ENCODE data around the gene CNOT3. TPM values are rescaled to one million over a fixed set of nuclear protein-coding genes. Genes with fewer than 3 reads are reported as not detected.

Gene CNOT3
- total RNA-seq, 1 experiment from 2014 or later: 76.7 TPM

- Histone ChIP-seq H3K27ac (ENCODE audit: low read depth, low read length) (no peak overlapping the region), H3K4me3 (replicated peaks in 1 of 2; ENCODE audit: low read depth in 1 of 2, low read length in 2 of 2) (no peak overlapping the region), H2AFZ (ENCODE audit: low read depth, low read length, poor library complexity, severe bottlenecking) (no peak overlapping the region), H4K20me1 (ENCODE audit: insufficient read depth) (peaks cover 73% of the 10 kb centered on the region; the same call in 1 of the 2 replicates), H3K79me2 (ENCODE audit: insufficient read depth, low read length) (peaks cover 78% of the 10 kb centered on the region), H3K4me2 (ENCODE audit: low read length) (no peak overlapping the region), H3K4me1 (ENCODE audit: control insufficient read depth in 1 of 2, insufficient read depth in 2 of 2, low read length in 2 of 2) (peaks cover 18 to 64% of the 10 kb centered on the region in 2 experiments), H3K9ac (ENCODE audit: low read length) (no peak overlapping the region), H3K27me3 (ENCODE audit: insufficient read depth, low read length) (no peaks in the 10 kb centered on the region), H3K9me3 (ENCODE audit: control insufficient read depth in 1 of 2, insufficient read depth in 1 of 2, low read depth in 1 of 2, low read length in 2 of 2) (no peaks in the 10 kb centered on the region), H3K9me2 (ENCODE audit: insufficient read depth) (no peaks in the 10 kb centered on the region), H3K36me3 (ENCODE audit: control insufficient read depth in 1 of 2, insufficient read depth in 2 of 2, low read length in 2 of 2) (peaks cover 55 to 72% of the 10 kb centered on the region in 2 experiments)
- RAD21 ChIA-PET (ENCODE audit: low non-redundant PET in 1 of 2, low total read pairs in 2 of 2, uncharacterized antibody in 2 of 2, unreplicated experiment in 2 of 2): no interaction called here
- TF ChIP-seq ZNF274 (IDR thresholded peaks at IDR 0.05; ENCODE audit: low read depth, low read length) (no peak), SIN3A (IDR thresholded peaks at IDR 0.05; ENCODE audit: low read depth) (no peak), FOSL1 (IDR thresholded peaks at IDR 0.05; ENCODE audit: low read depth) (no peak), POLR2A (IDR thresholded peaks at IDR 0.05; ENCODE audit: borderline replicate concordance, extremely low read depth, insufficient read depth, insufficient read length) (no peak), SP1 (IDR thresholded peaks at IDR 0.05; ENCODE audit: low read depth) (no peak), YY1 (IDR thresholded peaks at IDR 0.05; ENCODE audit: extremely low read depth, insufficient replicate concordance, low read depth, low read length) (no peak), ATF3 (IDR thresholded peaks at IDR 0.05) (no peak), RAD21 (IDR thresholded peaks at IDR 0.05; ENCODE audit: low read depth) (no peak), TCF7L2 (IDR thresholded peaks at IDR 0.05; ENCODE audit: borderline replicate concordance, extremely low read depth, insufficient read depth, insufficient read length) (no peak), CEBPB (IDR thresholded peaks at IDR 0.05; ENCODE audit: low read depth) (no peak), CBX3 (IDR thresholded peaks at IDR 0.05; ENCODE audit: low read depth) (no peak), ELF1 (IDR thresholded peaks at IDR 0.05; ENCODE audit: borderline replicate concordance, low read depth) (no peak), EGR1 (IDR thresholded peaks at IDR 0.05; ENCODE audit: low read depth) (no peak), ZFX (IDR thresholded peaks at IDR 0.05) (no peak), JUND (IDR thresholded peaks at IDR 0.05) (no peak), SRF (IDR thresholded peaks at IDR 0.05; ENCODE audit: low read depth) (no peak), EZH2 (IDR thresholded peaks at IDR 0.05) (no peak)
- TF ChIP-seq, protein P1, sequence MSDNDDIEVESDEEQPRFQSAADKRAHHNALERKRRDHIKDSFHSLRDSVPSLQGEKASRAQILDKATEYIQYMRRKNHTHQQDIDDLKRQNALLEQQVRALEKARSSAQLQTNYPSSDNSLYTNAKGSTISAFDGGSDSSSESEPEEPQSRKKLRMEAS (IDR thresholded peaks at IDR 0.05): no peak
- TF ChIP-seq, protein P2, sequence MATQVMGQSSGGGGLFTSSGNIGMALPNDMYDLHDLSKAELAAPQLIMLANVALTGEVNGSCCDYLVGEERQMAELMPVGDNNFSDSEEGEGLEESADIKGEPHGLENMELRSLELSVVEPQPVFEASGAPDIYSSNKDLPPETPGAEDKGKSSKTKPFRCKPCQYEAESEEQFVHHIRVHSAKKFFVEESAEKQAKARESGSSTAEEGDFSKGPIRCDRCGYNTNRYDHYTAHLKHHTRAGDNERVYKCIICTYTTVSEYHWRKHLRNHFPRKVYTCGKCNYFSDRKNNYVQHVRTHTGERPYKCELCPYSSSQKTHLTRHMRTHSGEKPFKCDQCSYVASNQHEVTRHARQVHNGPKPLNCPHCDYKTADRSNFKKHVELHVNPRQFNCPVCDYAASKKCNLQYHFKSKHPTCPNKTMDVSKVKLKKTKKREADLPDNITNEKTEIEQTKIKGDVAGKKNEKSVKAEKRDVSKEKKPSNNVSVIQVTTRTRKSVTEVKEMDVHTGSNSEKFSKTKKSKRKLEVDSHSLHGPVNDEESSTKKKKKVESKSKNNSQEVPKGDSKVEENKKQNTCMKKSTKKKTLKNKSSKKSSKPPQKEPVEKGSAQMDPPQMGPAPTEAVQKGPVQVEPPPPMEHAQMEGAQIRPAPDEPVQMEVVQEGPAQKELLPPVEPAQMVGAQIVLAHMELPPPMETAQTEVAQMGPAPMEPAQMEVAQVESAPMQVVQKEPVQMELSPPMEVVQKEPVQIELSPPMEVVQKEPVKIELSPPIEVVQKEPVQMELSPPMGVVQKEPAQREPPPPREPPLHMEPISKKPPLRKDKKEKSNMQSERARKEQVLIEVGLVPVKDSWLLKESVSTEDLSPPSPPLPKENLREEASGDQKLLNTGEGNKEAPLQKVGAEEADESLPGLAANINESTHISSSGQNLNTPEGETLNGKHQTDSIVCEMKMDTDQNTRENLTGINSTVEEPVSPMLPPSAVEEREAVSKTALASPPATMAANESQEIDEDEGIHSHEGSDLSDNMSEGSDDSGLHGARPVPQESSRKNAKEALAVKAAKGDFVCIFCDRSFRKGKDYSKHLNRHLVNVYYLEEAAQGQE (IDR thresholded peaks at IDR 0.05; ENCODE audit: low read depth): no peak
- DNase-seq (ENCODE audit: low read depth, low spot score) (no peak), ATAC-seq (no peak)
- POLR2A ChIA-PET: interaction anchor here (1.7 to 2.5 kb wide), 2 partner anchors 11 to 15 kb away, joined by 4 to 16 read pairs; partner anchors contain the start of genes MBOAT7 and TSEN34
- CTCF ChIA-PET: no interaction called here
- intact Hi-C loops (cut with micrococcal nuclease): no loop called here
- BruUV-seq (replicated peaks): no TSS peak
Measured at GRCh38 chr19:54204767-54205468, 67.4 kb downstream of the CNOT3 start.
